ENCODE measurements around the gene ADAD2. TPM values are rescaled to one million over a fixed set of nuclear protein-coding genes. Genes with fewer than 3 reads are reported as not detected.

The ADAD2 gene
- total RNA-seq, 1 experiment from 2014 or later: not detected

- DNase-seq (ENCODE audit: low read depth): no peak
Observed at GRCh38 chr16:84246679-84247077, 55.7 kb downstream of the ADAD2 start.

Other genes starting within 250 kb of the ADAD2 start
- gene OSGIN1, start 237.9 kb upstream of the ADAD2 start, total RNA-seq (2014; rRNA removed; shearing (Covaris generic)): 1.4 and 1.8 TPM in 2 replicates
- not detected in 2 replicates for gene NECAB2, start 222.9 kb upstream of the ADAD2 start, total RNA-seq (2014; rRNA removed; shearing (Covaris generic))
- not detected in 2 replicates for gene SLC38A8, start 148.4 kb upstream of the ADAD2 start, total RNA-seq (2014; rRNA removed; shearing (Covaris generic))
- gene MBTPS1, start 74.2 kb upstream of the ADAD2 start, total RNA-seq (2014; rRNA removed; shearing (Covaris generic)): 30.1 and 36.6 TPM in 2 replicates
- gene HSDL1, start 46.0 kb upstream of the ADAD2 start, total RNA-seq (2014; rRNA removed; shearing (Covaris generic)): 13.4 and 17.1 TPM in 2 replicates
- gene DNAAF1, start 45.8 kb upstream of the ADAD2 start, total RNA-seq (2014; rRNA removed; shearing (Covaris generic)): not detected in 2 replicates
- 15.1 and 20.9 TPM in 2 replicates for gene TAF1C, start 4.1 kb upstream of the ADAD2 start, total RNA-seq (2014; rRNA removed; shearing (Covaris generic))
- gene KCNG4, start 48.9 kb downstream of the ADAD2 start, total RNA-seq (2014; rRNA removed; shearing (Covaris generic)): not detected in 2 replicates
- gene WFDC1, start 103.7 kb downstream of the ADAD2 start, total RNA-seq (2014; rRNA removed; shearing (Covaris generic)): 0.30 TPM in 1 of 2 replicates, not detected in the other
- gene ATP2C2, start 177.4 kb downstream of the ADAD2 start, total RNA-seq (2014; rRNA removed; shearing (Covaris generic)): not detected in 2 replicates